GM12878 (cell line): ENCODE results near the gene MUSK. TPM values are rescaled to one million over a fixed set of nuclear protein-coding genes. Genes with fewer than 3 reads are reported as not detected.

Source experiments
- ATAC-seq: fragments of 200-7000 bp; cut with Tn5 transposase; 3 replicates; pipeline ENCODE4 v1.9.1; 2020; ENCODE audit warnings: mild to moderate bottlenecking, moderate library complexity
- BruUV-seq: library from RNA; stranded (reverse); fragments of 400-500 nt; replicated peaks from 2 replicates; lab custom pipeline; 2021; lab: Mats Ljungman, UMichigan
- CTCF ChIA-PET: fragments of 300-600 bp; sonication (Branson Sonifier 250); formaldehyde crosslinking; extraction: SDS; loops from one replicate; lab custom pipeline; 2021; ENCODE audit warnings: inconsistent platforms; lab: Yijun Ruan, JAX
- POLR2A ChIA-PET: fragments of 350-600 bp; formaldehyde crosslinking; extraction: SDS; loops from one replicate; lab custom pipeline; 2021; ENCODE audit warnings: inconsistent platforms; lab: Charles Lee
- RAD21 ChIA-PET: fragments of 300-600 bp; sonication (Branson Sonifier 250); formaldehyde crosslinking; loops from one replicate; lab custom pipeline; 2023; ENCODE audit warnings: antibody characterized with exemption; ENCODE audit not compliant: unreplicated experiment; lab: Charles Lee
- SMC1A ChIA-PET: fragments of 300-600 bp; sonication (Branson Sonifier 250); formaldehyde crosslinking; loops from one replicate; lab custom pipeline; 2023; ENCODE audit not compliant: unreplicated experiment, uncharacterized antibody; lab: Charles Lee
- DNase-seq: peaks from one replicate; pipeline ENCODE4 v3.0.0-alpha.2; 2011; ENCODE audit warnings: low read depth, low spot score
- FAIRE-seq: peaks from 3 replicates; lab custom pipeline; 2011; peaks lifted over from hg19 to GRCh38; lab: Jason Lieb, UNC
- H2AFZ ChIP-seq: 2 replicates; pipeline ENCODE4 v1.6.0; 2011; ENCODE audit warnings: low read depth, low read length, control low read depth; ENCODE audit not compliant: control insufficient read depth
- H3K27ac ChIP-seq: 2 replicates; pipeline ENCODE4 v1.5.1; 2011; ENCODE audit warnings: control low read depth; ENCODE audit not compliant: control insufficient read depth, insufficient read depth
- H3K27me3 ChIP-seq, 2 experiments: replicated peaks in 1 of 2; 2 replicates each; pipeline versions ENCODE4 v1.6.0 to v1.6.1; 2011; ENCODE audit warnings: low read length in 1 of 2; ENCODE audit not compliant: control insufficient read depth in 2 of 2, insufficient read depth in 2 of 2
- H3K36me3 ChIP-seq, 2 experiments: 2 replicates each; pipeline ENCODE4 v1.5.1; 2011; ENCODE audit warnings: low read length in 1 of 2; ENCODE audit not compliant: control insufficient read depth in 2 of 2, insufficient read depth in 2 of 2
- H3K4me1 ChIP-seq: 2 replicates; pipeline ENCODE4 v1.6.1; 2011; ENCODE audit warnings: mild to moderate bottlenecking, low read length, moderate library complexity, mixed read lengths; ENCODE audit not compliant: control insufficient read depth, insufficient read depth
- H3K4me2 ChIP-seq: 2 replicates; pipeline ENCODE4 v1.6.0; 2011; ENCODE audit warnings: control low read depth; ENCODE audit not compliant: control insufficient read depth, insufficient read depth
- H3K4me3 ChIP-seq: fragments of 200-600 bp; sonication (generic); 2 replicates; pipeline ENCODE4 v1.5.1; 2016
- H3K79me2 ChIP-seq: 2 replicates; pipeline ENCODE4 v1.6.0; 2011; ENCODE audit warnings: low read length; ENCODE audit not compliant: control insufficient read depth, insufficient read depth
- H3K9ac ChIP-seq: 2 replicates; pipeline ENCODE4 v1.8.0; 2011; ENCODE audit warnings: low read length, control low read depth, mixed read lengths; ENCODE audit not compliant: control insufficient read depth, insufficient read depth
- H3K9me3 ChIP-seq: replicated peaks from 3 replicates; pipeline ENCODE4 v1.5.1; 2011; ENCODE audit warnings: mild to moderate bottlenecking, low read length; ENCODE audit not compliant: control insufficient read depth, insufficient read depth
- H4K20me1 ChIP-seq: 2 replicates; pipeline ENCODE4 v1.6.0; 2011; ENCODE audit not compliant: control insufficient read depth, insufficient read depth
- GABPA ChIP-seq: IDR thresholded peaks from 2 replicates; pipeline ENCODE4 v1.6.1; 2014; ENCODE audit warnings: antibody characterized with exemption, low read depth, mild to moderate bottlenecking, inconsistent platforms
- HCFC1 ChIP-seq: fragments of 150-350 bp; IDR thresholded peaks from 2 replicates; pipeline ENCODE4 v1.6.1; 2014; ENCODE audit warnings: low read length
- RUNX3 ChIP-seq: IDR thresholded peaks from 2 replicates; pipeline ENCODE4 v1.6.1; 2012; ENCODE audit warnings: low read length, inconsistent platforms
- SIX5 ChIP-seq: IDR thresholded peaks from 2 replicates; pipeline ENCODE4 v1.6.1; 2011; ENCODE audit warnings: mild to moderate bottlenecking, low read depth, low read length, moderate library complexity; ENCODE audit not compliant: severe bottlenecking
- SP1 ChIP-seq: IDR thresholded peaks from one replicate; pipeline ENCODE4 v1.6.1; 2011; ENCODE audit warnings: low read depth, low read length
- SPI1 ChIP-seq: IDR thresholded peaks from 2 replicates; pipeline ENCODE4 v1.6.1; 2011; ENCODE audit warnings: low read depth, mild to moderate bottlenecking, low read length, moderate library complexity, borderline replicate concordance; ENCODE audit not compliant: insufficient read depth
- YY1 ChIP-seq: IDR thresholded peaks from 2 replicates; pipeline ENCODE4 v1.6.1; 2011; ENCODE audit warnings: low read depth, mild to moderate bottlenecking, low read length
- ZNF24 ChIP-seq: fragments of 450-650 bp; IDR thresholded peaks from 2 replicates; pipeline ENCODE4 v1.6.1; 2017; ENCODE audit warnings: antibody characterized with exemption, mild to moderate bottlenecking
- WGBS: methylation state at CpG from one replicate; pipeline ENCODE4 v1.1.6; 2016; ENCODE audit warnings: low lambda C conversion rate; ENCODE audit not compliant: insufficient replicate concordance, insufficient coverage; ENCODE audit errors: missing lambda C conversion rate; 5-methylcytosine and 5-hydroxymethylcytosine counted together
- in situ Hi-C: fragments of 300-500 bp; cut with MboI; formaldehyde crosslinking; loops from 9 replicates; pipeline ENCODE4 v1.14.3; 2018; ENCODE audit warnings: mixed read lengths
- intact Hi-C: fragments of 100-400 bp; cut with micrococcal nuclease; formaldehyde crosslinking; loops from one replicate; pipeline ENCODE4 v1.14.2; 2022; ENCODE audit not compliant: unreplicated experiment
- polyA plus RNA-seq, 11 experiments: library from polyadenylated mRNA; depleted of rRNA in 4 of 11; unstranded in 6 of 11; stranded (reverse) in 5 of 11; fragments of >200 nt; fragmentation: Nextera tagmentation in 4 of 11; fragmentation: Illumina TruSeq in 1 of 11; extraction: Ambion mirVana in 4 of 11; extraction: Trizol in 1 of 11; gene quantifications; 1 replicate in 1 of 11; 2 replicates in 10 of 11; pipeline versions ENCODE4 v1.2.1 to v1.2.3, GENCODE V29; 2011 to 2016; ENCODE audit warnings: inconsistent platforms in 2 of 11, missing spikeins in 2 of 11, low read depth in 1 of 11
- total RNA-seq, 4 experiments: library from RNA; depleted of rRNA in 3 of 4; stranded (reverse); fragments of >200 nt in 3 of 4; fragmentation: Illumina TruSeq in 1 of 4; extraction: Trizol in 1 of 4; gene quantifications; 2 replicates each; pipeline versions ENCODE4 v1.2.1 to v1.2.3, GENCODE V29; 2013 to 2021
- TF ChIP-seq, protein P1 (sequence below): fragments of 450-650 bp; IDR thresholded peaks from 2 replicates; pipeline ENCODE4 v1.6.1; 2016; ENCODE audit warnings: mild to moderate bottlenecking
- TF ChIP-seq, protein P2 (sequence below): fragments of 450-650 bp; IDR thresholded peaks from 2 replicates; pipeline ENCODE4 v1.6.1; 2018; ENCODE audit warnings: mild to moderate bottlenecking, low read depth, moderate library complexity; ENCODE audit not compliant: partially characterized antibody

Gene MUSK
- total and polyA plus RNA-seq, 10 of the 15 experiments (the other 5 are each of a cell fraction or from before 2014, with no cell fraction given) = 0.04 to 0.19 (median 0.10) TPM; not detected in 5

DNA sequence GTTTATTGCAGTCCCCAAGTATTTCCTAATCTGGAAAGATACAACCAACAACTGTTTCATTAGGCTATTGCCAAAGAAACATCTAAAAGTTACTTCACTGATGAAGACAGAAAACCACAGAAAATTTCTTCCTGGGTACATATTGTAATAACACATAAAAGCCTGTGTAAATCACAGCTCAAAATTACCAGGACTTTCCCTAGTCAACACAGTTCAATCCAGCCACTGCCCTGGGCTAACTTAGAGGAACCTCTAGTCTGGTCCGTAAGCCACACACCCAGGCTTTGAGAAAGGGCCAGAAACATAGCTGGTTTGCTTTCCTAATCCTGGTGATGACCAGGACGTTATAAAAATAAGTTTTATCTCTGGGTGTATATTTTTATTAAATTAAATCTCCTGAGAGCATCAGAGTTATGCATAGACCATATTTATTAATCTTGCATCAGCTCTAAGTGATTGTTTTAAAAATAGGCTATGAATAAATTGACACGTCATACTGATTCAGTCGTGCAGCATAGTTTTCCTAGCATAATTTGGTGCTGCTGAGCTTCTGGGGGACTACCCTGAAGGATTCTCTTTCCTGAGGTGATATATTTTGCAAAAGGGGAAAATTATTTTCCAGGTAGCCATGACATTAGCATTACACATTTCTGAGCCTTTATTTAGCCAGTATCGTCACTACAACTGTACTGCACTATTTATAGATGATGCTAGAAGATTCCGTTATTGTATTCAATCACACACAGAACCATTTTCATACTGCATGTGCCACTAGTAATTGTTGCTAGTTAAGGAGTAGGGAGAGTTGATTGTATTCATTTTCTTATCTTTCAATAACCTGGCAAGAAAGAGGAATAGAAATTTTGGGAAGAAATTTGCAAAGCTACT is 12.6 kb upstream of the MUSK start (continued):
- no peak for TF ChIP-seq SP1
- TF ChIP-seq SPI1 = no peak

DNA sequence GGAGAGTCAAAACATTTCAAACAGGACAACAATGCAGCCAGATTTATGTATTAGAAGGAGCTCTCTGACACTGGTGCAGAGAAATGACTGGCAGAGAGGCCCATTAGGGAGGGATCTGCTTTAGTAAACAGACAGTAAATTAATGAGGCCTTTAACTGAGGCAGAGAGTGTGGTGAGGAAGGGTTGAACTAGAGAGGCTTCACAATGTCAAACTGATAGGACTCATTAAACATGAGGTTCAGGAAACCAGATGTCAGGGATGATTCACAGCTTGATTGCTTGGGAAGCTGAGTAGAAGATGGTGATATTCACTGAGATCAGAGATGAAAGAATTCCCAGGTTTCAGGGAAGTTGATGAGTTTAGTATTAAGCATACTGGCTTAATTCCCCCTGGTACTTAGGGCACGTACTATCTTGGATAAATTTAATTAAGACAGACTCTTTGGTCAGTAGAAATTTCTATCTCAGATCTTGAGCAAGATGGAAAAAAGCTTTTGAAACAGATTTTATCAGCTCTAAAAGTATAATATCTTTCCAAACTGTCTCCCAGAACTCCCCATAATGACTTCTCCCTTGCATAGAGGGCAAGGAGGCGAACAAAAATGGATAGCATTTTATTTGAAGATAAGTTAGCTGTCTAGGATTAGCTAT is 8.6 kb upstream of the MUSK start:
- Histone ChIP-seq H3K4me2 (no peak overlapping the region), H3K27me3 (no peaks in the 10 kb centered on the region), H3K4me1 (no peaks in the 10 kb centered on the region), H3K79me2 (no peaks in the 10 kb centered on the region), H3K9ac (no peak overlapping the region), H3K4me3 (no peak overlapping the region), H2AFZ (no peak overlapping the region), H4K20me1 (no peaks in the 10 kb centered on the region), H3K36me3 (no peaks in the 10 kb centered on the region), H3K9me3 (no peaks in the 10 kb centered on the region), H3K27ac (no peak overlapping the region)
- RAD21 ChIA-PET = interaction anchor here (1.0 kb wide), 1 partner anchor 19 kb away, joined by 3 read pairs; no protein-coding TSS in a partner anchor
- WGBS = 43% methylated on average over 2 of the region's 2 CpGs
- DNase-seq (no peak), FAIRE-seq (no peak), ATAC-seq (no peak)
- SMC1A ChIA-PET = interaction anchor here (1.0 to 2.1 kb wide), 5 partner anchors 8 to 143 kb away, joined by 3 to 5 read pairs (median 4); no protein-coding TSS in a partner anchor
- in situ Hi-C loops (no loop called here), intact Hi-C loops (no loop called here)
- CTCF ChIA-PET = interaction anchor here (0.6 kb wide), 1 partner anchor 1023 kb away, joined by 3 read pairs; no protein-coding TSS in a partner anchor
- no TSS peak for BruUV-seq
- POLR2A ChIA-PET = no interaction called here
- TF ChIP-seq, protein P1, sequence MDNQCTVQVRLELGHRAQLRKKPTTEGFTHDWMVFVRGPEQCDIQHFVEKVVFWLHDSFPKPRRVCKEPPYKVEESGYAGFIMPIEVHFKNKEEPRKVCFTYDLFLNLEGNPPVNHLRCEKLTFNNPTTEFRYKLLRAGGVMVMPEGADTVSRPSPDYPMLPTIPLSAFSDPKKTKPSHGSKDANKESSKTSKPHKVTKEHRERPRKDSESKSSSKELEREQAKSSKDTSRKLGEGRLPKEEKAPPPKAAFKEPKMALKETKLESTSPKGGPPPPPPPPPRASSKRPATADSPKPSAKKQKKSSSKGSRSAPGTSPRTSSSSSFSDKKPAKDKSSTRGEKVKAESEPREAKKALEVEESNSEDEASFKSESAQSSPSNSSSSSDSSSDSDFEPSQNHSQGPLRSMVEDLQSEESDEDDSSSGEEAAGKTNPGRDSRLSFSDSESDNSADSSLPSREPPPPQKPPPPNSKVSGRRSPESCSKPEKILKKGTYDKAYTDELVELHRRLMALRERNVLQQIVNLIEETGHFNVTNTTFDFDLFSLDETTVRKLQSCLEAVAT = no peak
- TF ChIP-seq YY1 (no peak), HCFC1 (no peak), SIX5 (no peak), GABPA (no peak), RUNX3 (no peak), ZNF24 (no peak)
- TF ChIP-seq, protein P2, sequence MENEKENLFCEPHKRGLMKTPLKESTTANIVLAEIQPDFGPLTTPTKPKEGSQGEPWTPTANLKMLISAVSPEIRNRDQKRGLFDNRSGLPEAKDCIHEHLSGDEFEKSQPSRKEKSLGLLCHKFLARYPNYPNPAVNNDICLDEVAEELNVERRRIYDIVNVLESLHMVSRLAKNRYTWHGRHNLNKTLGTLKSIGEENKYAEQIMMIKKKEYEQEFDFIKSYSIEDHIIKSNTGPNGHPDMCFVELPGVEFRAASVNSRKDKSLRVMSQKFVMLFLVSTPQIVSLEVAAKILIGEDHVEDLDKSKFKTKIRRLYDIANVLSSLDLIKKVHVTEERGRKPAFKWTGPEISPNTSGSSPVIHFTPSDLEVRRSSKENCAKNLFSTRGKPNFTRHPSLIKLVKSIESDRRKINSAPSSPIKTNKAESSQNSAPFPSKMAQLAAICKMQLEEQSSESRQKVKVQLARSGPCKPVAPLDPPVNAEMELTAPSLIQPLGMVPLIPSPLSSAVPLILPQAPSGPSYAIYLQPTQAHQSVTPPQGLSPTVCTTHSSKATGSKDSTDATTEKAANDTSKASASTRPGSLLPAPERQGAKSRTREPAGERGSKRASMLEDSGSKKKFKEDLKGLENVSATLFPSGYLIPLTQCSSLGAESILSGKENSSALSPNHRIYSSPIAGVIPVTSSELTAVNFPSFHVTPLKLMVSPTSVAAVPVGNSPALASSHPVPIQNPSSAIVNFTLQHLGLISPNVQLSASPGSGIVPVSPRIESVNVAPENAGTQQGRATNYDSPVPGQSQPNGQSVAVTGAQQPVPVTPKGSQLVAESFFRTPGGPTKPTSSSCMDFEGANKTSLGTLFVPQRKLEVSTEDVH = no peak
